Stimulated activated naive CD8-positive, alpha-beta T cell treated with anti-CD3 and anti-CD28 coated beads, Interleukin-15, amount 100 ng/mL, for 72 hours (primary cell): ENCODE data around the gene ELP1.
"Not testable (repeated sequence)": the region's sequence is repeated elsewhere in the genome, so short reads cannot be mapped to it uniquely, and the experiment has no call there.

Source experiments
- ATAC-seq: fragments of 150-1000 bp; cut with Tn5 transposase; 2 replicates; pipeline ENCODE4 v1.10.0; 2021; ENCODE audit warnings: mild to moderate bottlenecking, moderate library complexity
- DNase-seq, 2 donors: peaks; one replicate each; pipeline ENCODE4 v3.0.0; 2021 to 2022
- H3K27ac Mint-ChIP-seq, 2 donors: one replicate each; pipeline ENCODE4 v1.8.0; 2022; ENCODE audit warnings: mild to moderate bottlenecking in 2 of 2, mixed read lengths in 2 of 2, moderate library complexity in 2 of 2
- H3K27me3 Mint-ChIP-seq: one replicate; pipeline ENCODE4 v1.8.0; 2022; ENCODE audit warnings: mixed read lengths
- H3K4me1 Mint-ChIP-seq: one replicate; pipeline ENCODE4 v1.8.0; 2022; ENCODE audit warnings: mild to moderate bottlenecking, mixed read lengths
- H3K4me3 Mint-ChIP-seq, 2 donors: one replicate each; pipeline ENCODE4 v1.8.0; 2022; ENCODE audit warnings: mild to moderate bottlenecking in 2 of 2, mixed read lengths in 2 of 2, moderate library complexity in 1 of 2
- H3K9me3 Mint-ChIP-seq, 2 donors: one replicate each; pipeline ENCODE4 v1.8.0; 2022; ENCODE audit warnings: mixed read lengths in 2 of 2

Gene ELP1

DNA sequence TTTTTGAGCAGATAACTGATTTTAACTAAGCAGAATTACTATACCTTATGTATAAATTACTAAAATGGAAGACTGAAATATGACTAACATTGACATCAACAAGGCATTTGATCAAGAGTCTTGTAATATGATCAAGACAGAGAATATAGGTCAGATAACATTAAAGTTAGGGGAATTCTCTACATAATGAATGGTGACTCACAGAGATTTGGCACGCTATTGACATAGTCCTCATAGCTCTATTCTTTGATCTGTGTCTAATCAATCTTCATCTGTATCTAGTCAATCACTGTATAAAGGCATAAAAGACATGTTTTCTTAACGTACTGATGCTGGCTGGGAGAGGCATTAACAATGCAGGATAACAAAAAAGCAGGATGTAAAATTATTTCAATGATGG, 17.7 kb upstream of the ELP1 start:
- no peak for DNase-seq
- Mint-ChIP-seq H3K4me1 (no peaks in the 10 kb centered on the region), H3K27me3 (no peaks in the 10 kb centered on the region), H3K9me3 (no peaks in the 10 kb centered on the region), H3K4me3 (no peak overlapping the region), H3K27ac (no peak overlapping the region)
- ATAC-seq: no peak

DNA sequence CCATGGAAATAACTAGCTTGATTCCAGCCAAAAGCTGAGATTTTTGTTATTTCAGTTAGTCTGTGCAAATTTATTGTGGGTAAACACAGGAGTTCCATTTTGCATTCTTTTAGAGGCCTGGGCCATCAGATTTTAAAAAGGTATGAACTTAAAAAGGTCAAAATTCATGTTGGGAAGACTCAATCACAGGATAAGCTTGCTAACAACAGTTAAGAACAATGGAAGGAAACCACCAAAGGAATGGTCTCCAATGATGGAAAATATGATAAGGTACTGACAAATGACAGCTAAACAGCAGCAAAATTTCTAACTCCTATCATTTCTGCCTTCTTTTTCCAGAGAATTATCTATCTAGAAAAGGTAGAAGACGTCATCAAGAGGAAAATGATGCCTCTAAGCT, 16.2 kb upstream of the ELP1 start:
- Mint-ChIP-seq H3K27me3 (no peaks in the 10 kb centered on the region), H3K4me1 (no peaks in the 10 kb centered on the region), H3K27ac (no peak overlapping the region), H3K9me3 (no peaks in the 10 kb centered on the region), H3K4me3 (no peak overlapping the region)
- DNase-seq (no peak), ATAC-seq (no peak)

DNA sequence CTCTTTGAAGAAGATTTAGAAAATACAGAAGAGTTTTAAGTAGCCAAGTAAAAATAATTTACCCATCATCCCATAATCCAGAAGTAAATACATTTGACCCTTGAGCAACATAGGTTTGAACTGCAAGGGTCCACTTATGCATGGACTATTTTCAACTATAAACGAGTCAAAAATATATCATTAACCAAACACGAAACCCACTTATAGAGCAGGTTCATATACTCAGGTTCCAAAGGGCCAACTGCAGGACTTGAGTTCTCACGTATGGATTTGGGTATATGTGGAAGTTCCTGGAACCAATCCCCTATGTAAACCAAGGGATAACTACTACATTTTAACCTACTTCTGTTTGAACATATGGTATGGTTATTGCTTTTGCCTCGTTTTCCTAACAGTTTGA, 6.1 kb upstream of the ELP1 start:
- DNase-seq (no peak), ATAC-seq (no peak)
- Mint-ChIP-seq H3K4me3 (no peak overlapping the region), H3K9me3 (no peaks in the 10 kb centered on the region), H3K4me1 (peaks cover 4% of the 10 kb centered on the region), H3K27me3 (no peaks in the 10 kb centered on the region), H3K27ac (no peak overlapping the region)

DNA sequence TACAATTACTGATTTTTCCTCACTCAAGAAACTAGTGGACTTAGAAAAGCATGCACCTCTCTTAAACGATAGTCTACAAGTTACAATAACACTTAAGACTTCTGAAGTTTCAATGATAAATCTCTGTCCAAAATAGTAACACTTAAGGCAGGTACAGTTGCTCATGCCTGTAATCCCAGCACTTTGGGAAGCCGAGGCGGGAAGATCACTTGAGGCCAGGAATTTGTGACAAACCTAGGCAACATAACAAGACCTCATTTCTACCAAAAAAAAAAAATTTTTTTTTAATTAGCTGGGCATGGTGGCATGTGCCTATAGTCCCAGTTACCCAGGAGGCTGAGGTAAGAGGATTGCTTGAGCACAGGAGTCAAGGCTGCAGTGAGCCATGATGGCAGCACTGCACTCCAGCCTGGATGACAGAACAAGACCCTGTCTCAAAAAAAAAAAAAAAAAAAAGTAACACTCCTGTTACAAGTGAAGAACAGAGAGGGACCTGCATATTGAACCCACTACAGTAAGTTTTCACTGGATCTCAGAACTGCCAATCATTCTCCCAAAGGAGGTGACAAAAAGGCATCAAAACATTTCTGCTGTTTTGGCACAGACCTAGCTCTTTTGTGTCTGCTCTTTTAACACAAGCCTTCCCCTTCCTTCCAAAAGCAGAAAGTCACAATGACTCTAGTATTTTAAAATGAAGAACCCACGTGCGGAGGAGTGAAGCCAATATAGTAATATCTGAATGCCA, 3.8 kb upstream of the ELP1 start:
- Mint-ChIP-seq H3K4me3 (no peak overlapping the region), H3K27me3 (no peaks in the 10 kb centered on the region), H3K27ac (no peak overlapping the region), H3K9me3 (no peaks in the 10 kb centered on the region), H3K4me1 (peaks cover 14% of the 10 kb centered on the region)
- DNase-seq (no peak), ATAC-seq (no peak)

DNA sequence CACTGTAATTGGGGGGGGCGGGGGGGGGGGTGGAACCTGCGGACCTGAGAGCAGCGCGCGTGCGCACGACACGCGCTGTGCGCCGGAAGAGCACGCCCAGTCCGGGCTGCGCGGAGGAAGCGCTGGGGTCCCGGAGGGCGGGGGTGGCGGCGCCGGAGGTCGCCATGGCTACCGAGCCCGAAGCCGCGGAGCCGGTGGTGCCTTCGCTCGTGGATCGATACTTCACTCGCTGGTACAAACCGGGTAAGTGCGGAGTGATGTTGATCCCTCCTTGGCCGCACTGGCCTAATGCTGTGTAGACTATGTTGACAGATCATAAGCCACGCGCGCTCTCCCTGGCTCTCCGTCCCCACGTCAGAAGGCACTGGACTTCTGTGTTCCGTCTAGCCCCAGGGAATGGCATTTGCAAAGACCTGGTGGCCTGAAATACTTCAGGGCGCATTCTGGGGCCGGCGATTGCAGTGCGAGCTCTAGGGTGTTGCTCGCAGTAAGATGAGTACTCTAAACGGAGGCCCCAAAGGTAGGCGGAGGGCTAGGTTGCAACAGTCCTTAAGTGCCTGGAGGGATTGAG, 484 bp upstream of the ELP1 start, which contains the start of gene ABITRAM:
ABITRAM (plus strand) TSS at position 78 of the 571 bp plus-strand sequence; CDS start at position 165, 87 bp downstream.
- DNase-seq (peak; percentile 70 to 78), ATAC-seq (peak; percentile 85)
- Mint-ChIP-seq H3K27me3 (no peaks in the 10 kb centered on the region), H3K9me3 (no peaks in the 10 kb centered on the region), H3K4me1 (peaks cover 20% of the 10 kb centered on the region), H3K27ac (peak within 1 kb of the TSS; percentile 95 to 97), H3K4me3 (peak within 1 kb of the TSS; percentile 93 to 97)

DNA sequence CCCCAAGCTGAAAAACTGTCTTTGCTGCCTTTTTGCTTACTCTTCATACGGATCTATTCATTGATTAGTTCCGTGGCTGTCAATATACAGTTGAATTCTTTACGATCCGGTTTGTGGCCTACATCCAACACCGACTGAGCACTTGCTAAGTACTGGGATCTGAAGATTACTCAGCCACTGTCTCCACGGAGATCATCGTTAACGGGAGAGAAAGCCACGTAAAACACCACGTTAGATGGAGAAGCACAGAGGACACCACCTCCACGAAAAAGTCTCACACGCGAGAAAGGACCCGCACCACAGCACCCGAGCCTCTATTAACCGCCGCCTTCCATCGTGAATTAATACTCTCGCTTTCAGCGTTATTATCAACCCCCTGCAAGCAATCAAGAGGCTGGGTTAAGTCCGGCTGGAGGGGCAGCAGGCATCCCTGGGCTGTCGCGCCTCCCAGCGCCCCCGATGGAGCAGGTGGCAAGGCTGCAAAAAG, 650 bp downstream of the ELP1 start:
- Mint-ChIP-seq H3K4me1 (peaks cover 20% of the 10 kb centered on the region), H3K9me3 (no peaks in the 10 kb centered on the region), H3K27me3 (no peaks in the 10 kb centered on the region), H3K27ac (peak overlapping the region; percentile 95 to 97), H3K4me3 (peak overlapping the region; percentile 93 to 97)
- ATAC-seq (no peak), DNase-seq (peak in 1 of 2 donors; percentile 10)

DNA sequence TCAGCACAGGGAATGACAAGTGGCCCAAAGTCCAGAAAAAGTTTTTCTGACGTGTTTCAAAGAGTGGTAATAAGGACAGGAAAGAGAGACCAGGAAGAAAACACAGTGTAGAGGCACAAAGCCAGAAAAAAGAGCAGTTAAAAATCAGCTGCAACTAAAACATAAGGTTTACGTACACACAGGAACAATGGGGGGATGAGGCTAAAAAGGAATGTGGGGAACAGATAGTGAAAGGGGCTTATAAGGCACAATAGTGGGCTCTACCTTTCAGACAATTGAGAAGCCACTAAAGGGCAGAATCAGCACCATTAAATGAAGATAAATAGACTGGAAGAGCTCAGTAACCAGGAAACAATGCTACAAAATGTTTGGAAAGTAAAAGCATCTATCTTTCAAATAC, 5.5 kb downstream of the ELP1 start:
- H3K4me3 Mint-ChIP-seq: no peak overlapping the region
- ATAC-seq: no peak
- no peak for DNase-seq
- no peaks in the 10 kb centered on the region for H3K9me3 Mint-ChIP-seq
- peaks cover 10% of the 10 kb centered on the region for H3K4me1 Mint-ChIP-seq
- H3K27ac Mint-ChIP-seq: no peak overlapping the region
- H3K27me3 Mint-ChIP-seq: no peaks in the 10 kb centered on the region

DNA sequence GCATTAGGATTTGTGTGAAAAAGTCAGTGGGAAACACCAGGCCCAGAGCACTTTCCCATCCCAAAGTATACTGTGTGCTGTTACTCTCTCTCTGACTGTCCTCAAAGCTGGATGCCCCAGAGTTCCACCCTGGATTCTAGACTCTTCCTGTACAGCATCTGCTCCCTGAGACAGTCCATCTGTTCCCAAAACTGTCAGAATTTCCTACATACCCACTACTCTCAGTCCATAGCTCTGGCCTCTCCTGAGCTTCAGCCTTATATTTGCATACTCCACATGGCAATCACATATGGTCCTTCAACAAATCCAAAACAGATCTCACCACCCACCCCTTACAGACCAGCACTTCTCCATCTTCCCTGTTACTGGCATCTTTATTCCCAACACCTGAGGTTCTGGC, 9.5 kb downstream of the ELP1 start:
- Mint-ChIP-seq H3K9me3 (no peaks in the 10 kb centered on the region), H3K27me3 (no peaks in the 10 kb centered on the region), H3K4me1 (no peaks in the 10 kb centered on the region), H3K27ac (peak overlapping the region; percentile 39 to 63), H3K4me3 (no peak overlapping the region)
- DNase-seq (no peak), ATAC-seq (no peak)

DNA sequence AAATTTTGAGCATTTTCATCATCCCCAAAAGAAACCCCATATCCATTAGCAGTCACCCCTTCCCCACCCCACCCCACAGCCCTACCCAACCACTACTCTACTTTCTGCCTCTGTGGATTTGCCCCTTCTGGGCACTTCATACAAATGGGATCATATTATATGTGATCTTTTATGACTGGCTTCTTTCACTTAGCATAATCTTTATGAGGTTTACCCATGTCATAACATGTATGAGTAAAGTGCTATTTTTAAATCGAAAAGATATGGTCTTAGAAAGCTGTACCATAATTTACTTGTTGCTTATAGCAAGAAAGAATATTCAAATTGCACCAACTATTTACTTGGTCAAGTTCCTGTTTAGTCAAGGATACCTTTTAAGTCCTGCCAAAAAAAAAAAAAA, 12.7 kb downstream of the ELP1 start:
- no peak for DNase-seq
- no peak for ATAC-seq
- Mint-ChIP-seq H3K27ac (no peak overlapping the region), H3K27me3 (no peaks in the 10 kb centered on the region), H3K9me3 (no peaks in the 10 kb centered on the region), H3K4me1 (no peaks in the 10 kb centered on the region), H3K4me3 (no peak overlapping the region)

DNA sequence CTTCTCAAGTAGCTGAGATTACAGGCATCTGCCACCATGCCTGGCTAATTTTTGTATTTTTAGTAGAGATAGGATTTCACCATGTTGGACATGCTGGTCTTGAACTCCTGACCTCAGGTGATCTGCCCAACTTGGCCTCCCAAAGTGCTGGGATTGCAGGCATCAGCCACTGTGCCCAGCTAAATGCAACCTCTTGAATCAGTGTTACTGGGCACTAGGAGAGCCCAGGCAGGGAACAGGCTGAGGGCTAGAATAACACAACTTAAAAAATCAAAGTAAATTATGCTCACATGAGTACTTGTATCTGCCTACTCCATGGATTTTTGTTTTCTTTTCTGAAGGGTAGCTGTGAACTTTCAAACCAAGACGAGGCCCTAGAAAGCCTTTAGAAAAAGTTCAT, 13.5 kb downstream of the ELP1 start:
- not testable (repeated sequence) for H3K4me1 Mint-ChIP-seq, H3K9me3 Mint-ChIP-seq, H3K27me3 Mint-ChIP-seq, ATAC-seq, H3K4me3 Mint-ChIP-seq, DNase-seq
- H3K27ac Mint-ChIP-seq: peak overlapping the region in 1 of 2 donors; percentile 19

DNA sequence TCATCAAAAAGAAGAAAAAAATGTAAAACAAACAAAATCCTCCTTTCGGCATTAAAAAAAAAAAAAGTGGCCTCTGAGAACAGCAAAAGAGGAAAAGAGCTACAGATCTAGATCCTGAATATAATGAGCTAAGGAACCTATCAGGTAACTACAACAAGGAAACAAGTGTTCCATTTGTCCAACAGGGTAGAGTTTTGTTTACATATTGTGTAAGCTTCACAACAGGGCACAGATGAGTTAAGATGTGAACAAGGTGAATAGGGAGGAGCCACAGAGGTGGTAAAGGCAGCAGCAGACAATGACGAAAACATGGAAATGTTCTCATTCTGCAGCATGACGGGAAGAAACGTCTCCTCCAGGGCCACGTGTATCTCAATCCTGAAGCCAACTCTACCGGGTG, 14.4 kb downstream of the ELP1 start:
- Mint-ChIP-seq H3K27me3 (no peaks in the 10 kb centered on the region), H3K9me3 (no peaks in the 10 kb centered on the region), H3K4me1 (no peaks in the 10 kb centered on the region), H3K4me3 (no peak overlapping the region), H3K27ac (no peak overlapping the region)
- ATAC-seq (no peak), DNase-seq (no peak)

DNA sequence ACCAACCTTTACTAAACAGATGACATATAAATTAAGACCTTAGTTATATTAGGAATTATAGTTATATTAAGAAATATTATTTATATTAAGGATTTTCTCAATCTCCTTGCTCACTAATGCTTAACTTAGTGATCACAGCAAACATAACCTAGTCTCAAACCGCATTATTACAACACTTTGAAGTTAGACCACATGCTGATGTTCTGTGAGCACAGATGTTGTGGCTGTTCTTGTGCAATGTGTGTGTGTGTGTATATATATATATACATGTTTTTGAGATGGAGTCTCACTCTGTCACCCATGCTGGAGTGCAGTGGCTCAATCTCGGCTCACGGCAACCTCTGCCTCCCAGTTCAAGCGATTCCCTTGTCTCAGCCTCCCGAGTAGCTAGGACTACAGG, 20.5 kb downstream of the ELP1 start:
- Mint-ChIP-seq H3K4me3 (no peak overlapping the region), H3K4me1 (peaks cover 8% of the 10 kb centered on the region), H3K27me3 (no peaks in the 10 kb centered on the region), H3K27ac (no peak overlapping the region), H3K9me3 (no peaks in the 10 kb centered on the region)
- ATAC-seq (no peak), DNase-seq (no peak)

DNA sequence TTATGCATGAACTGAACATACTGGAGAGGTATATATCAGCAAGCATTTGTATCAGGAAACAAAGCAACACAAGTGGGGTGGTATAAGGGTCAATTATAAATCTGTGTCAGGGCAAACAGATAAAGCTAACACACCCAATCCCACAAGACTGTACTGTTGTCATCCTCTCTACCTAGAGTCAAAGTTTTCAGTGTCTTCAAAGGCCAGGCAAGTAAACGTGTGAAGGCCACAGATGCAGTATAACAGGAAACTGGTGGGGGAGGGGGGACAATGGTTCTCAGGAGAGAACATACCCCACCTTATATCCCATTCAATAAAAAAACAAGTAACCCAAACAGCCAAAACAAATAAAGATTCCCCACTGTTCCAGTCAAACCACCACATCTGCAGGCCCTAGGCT, 22.1 kb downstream of the ELP1 start:
- no peak overlapping the region for H3K27ac Mint-ChIP-seq
- peaks cover 8% of the 10 kb centered on the region for H3K4me1 Mint-ChIP-seq
- ATAC-seq: no peak
- H3K27me3 Mint-ChIP-seq: no peaks in the 10 kb centered on the region
- H3K9me3 Mint-ChIP-seq: no peaks in the 10 kb centered on the region
- H3K4me3 Mint-ChIP-seq: no peak overlapping the region
- DNase-seq: no peak

DNA sequence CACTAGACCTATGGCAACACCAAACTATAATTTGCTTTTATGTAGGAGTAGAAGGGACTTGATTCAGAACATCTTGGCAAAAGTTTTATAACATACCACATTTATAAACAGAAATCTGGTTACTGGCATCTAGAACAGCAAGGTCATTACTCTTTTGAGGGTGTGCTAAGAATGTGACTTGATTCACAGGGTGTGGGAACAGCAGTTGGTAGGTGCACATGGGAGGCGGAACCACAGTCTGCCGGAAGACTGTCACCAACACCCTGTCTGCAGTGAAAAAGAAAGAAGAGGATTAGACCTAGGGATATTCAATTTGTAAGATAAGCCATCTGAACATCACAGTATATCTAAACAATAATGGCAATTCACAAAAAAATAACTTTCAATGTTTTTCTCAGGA, 23.0 kb downstream of the ELP1 start:
- ATAC-seq (no peak), DNase-seq (no peak)
- Mint-ChIP-seq H3K27ac (peak overlapping the region; percentile 31 to 57), H3K9me3 (no peaks in the 10 kb centered on the region), H3K4me1 (peaks cover 8% of the 10 kb centered on the region), H3K4me3 (no peak overlapping the region), H3K27me3 (no peaks in the 10 kb centered on the region)

DNA sequence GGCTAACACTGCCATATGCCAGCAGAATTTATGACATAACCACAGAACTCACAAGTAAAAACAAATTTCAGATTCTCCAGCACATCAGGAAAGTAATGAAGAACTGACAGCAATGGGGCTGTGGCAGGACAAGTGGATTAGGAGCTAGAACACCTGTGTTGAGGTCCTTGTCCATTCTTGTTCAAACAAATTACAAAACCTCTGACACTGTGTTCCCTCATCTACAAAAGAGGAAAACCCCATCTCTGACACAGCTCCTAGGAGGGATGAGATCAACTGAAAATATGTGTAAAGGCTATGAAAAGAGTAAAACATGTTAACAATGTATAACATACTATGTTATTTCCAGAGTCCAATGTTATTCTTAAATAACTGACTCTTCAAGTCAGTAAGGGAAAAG, 23.5 kb downstream of the ELP1 start:
- H3K4me3 Mint-ChIP-seq: no peak overlapping the region
- no peak for ATAC-seq
- H3K4me1 Mint-ChIP-seq: peaks cover 8% of the 10 kb centered on the region
- no peaks in the 10 kb centered on the region for H3K9me3 Mint-ChIP-seq
- H3K27ac Mint-ChIP-seq: peak overlapping the region; percentile 31 to 57
- no peak for DNase-seq
- H3K27me3 Mint-ChIP-seq: no peaks in the 10 kb centered on the region

DNA sequence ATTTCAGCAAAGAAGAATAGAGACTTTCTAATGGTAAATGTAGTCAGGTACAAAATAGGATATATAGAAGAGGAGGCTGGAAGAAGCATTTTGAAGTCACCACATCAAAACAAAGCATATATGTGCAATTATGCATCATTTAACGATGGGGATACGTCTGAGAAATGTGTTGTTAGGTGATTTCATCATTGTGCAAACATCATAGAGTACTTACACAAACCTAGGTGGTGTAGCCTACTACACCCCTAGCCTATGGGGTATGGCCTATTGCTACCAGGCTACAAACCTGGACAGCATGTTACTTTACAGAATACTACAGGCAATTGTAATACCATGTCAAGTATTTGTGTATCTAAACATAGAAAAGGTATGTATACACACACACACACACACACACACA, 28.4 kb downstream of the ELP1 start:
- Mint-ChIP-seq H3K4me3 (no peak overlapping the region), H3K27ac (no peak overlapping the region), H3K4me1 (no peaks in the 10 kb centered on the region), H3K9me3 (no peaks in the 10 kb centered on the region), H3K27me3 (no peaks in the 10 kb centered on the region)
- DNase-seq (no peak), ATAC-seq (no peak)

DNA sequence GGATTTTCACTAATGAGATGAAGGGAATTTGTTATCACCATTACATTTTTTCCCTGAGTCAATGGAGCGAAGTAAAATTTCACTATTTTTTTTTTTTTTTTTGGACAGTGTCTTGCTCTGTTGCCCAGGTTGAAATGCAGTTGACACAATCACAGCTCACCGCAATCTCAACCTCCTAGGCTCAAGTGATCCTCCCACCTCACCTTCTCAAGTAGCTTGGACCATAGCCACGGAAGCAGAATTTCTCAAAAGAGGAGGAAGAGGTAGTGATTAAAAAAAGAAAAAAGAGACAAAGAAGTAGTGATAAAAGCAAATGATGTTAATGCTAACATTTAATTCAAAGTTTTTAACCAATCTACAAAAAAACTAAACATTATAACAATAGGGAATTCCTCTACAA, 29.8 kb downstream of the ELP1 start:
- H3K27me3 Mint-ChIP-seq: no peaks in the 10 kb centered on the region
- no peaks in the 10 kb centered on the region for H3K9me3 Mint-ChIP-seq
- H3K4me1 Mint-ChIP-seq: no peaks in the 10 kb centered on the region
- no peak overlapping the region for H3K4me3 Mint-ChIP-seq
- peak overlapping the region in 1 of 2 donors; percentile 28 for H3K27ac Mint-ChIP-seq
- ATAC-seq: no peak
- no peak for DNase-seq
